Keratinocyte (primary cell): ENCODE measurements around the gene NCOR1. TPM values are rescaled to one million over a fixed set of nuclear protein-coding genes. Genes with fewer than 3 reads are reported as not detected.
A peak's percentile ranks its signal among the peaks of the same experiment; 100 is the strongest.

Experiments
- DNase-seq: peaks from one replicate; pipeline ENCODE4 v3.0.0-alpha.2; 2011; ENCODE audit warnings: low read depth, missing footprints, low spot score
- FAIRE-seq: peaks from 2 replicates; lab custom pipeline; 2011; peaks lifted over from hg19 to GRCh38; lab: Jason Lieb, UNC
- H2AFZ ChIP-seq: 2 replicates; pipeline ENCODE4 v1.6.0; 2012; ENCODE audit warnings: low read length, control low read depth, inconsistent platforms; ENCODE audit not compliant: control insufficient read depth
- H3K27ac ChIP-seq: 2 replicates; pipeline ENCODE4 v1.5.1; 2011; ENCODE audit warnings: low read length; ENCODE audit not compliant: control insufficient read depth, insufficient read depth
- H3K27me3 ChIP-seq: 3 replicates; pipeline ENCODE4 v1.6.0; 2011; ENCODE audit warnings: low read length; ENCODE audit not compliant: control insufficient read depth, insufficient read depth; ENCODE audit errors: extremely low read depth
- H3K36me3 ChIP-seq, 2 experiments: 2 replicates in 1 of 2; 3 replicates in 1 of 2; pipeline ENCODE4 v1.5.1; 2011; ENCODE audit warnings: low read length in 2 of 2, mild to moderate bottlenecking in 1 of 2; ENCODE audit not compliant: control insufficient read depth in 2 of 2, insufficient read depth in 2 of 2; ENCODE audit errors: extremely low read depth in 1 of 2
- H3K4me1 ChIP-seq: 3 replicates; pipeline ENCODE4 v1.5.1; 2011; ENCODE audit warnings: low read length; ENCODE audit not compliant: control insufficient read depth, insufficient read depth; ENCODE audit errors: extremely low read depth
- H3K4me2 ChIP-seq: 3 replicates; pipeline ENCODE4 v1.6.0; 2011; ENCODE audit warnings: low read depth, low read length; ENCODE audit not compliant: control insufficient read depth, insufficient read depth; ENCODE audit errors: extremely low read depth
- H3K4me3 ChIP-seq, 3 experiments: fragments of 200-600 bp in 1 of 3; sonication (generic) in 1 of 3; 2 replicates in 2 of 3; 3 replicates in 1 of 3; pipeline ENCODE4 v1.5.1; 2011 to 2016; ENCODE audit warnings: low read length in 3 of 3, mild to moderate bottlenecking in 3 of 3, control low read depth in 2 of 3, inconsistent platforms in 1 of 3, low read depth in 1 of 3, mixed read lengths in 1 of 3, mixed run types in 1 of 3, moderate library complexity in 1 of 3; ENCODE audit not compliant: control insufficient read depth in 2 of 3, insufficient read depth in 2 of 3; ENCODE audit errors: extremely low read depth in 1 of 3
- H3K79me2 ChIP-seq: 2 replicates; pipeline ENCODE4 v1.6.0; 2012; ENCODE audit warnings: low read length; ENCODE audit not compliant: control insufficient read depth, insufficient read depth
- H3K9ac ChIP-seq: 3 replicates; pipeline ENCODE4 v1.6.0; 2011; ENCODE audit warnings: low read length; ENCODE audit not compliant: control insufficient read depth, insufficient read depth; ENCODE audit errors: extremely low read depth
- H3K9me1 ChIP-seq: 3 replicates; pipeline ENCODE4 v1.6.0; 2011; ENCODE audit warnings: low read length; ENCODE audit not compliant: control insufficient read depth, insufficient read depth; ENCODE audit errors: extremely low read depth
- H3K9me3 ChIP-seq: 2 replicates; pipeline ENCODE4 v1.5.1; 2012; ENCODE audit warnings: low read depth, low read length; ENCODE audit not compliant: control insufficient read depth
- H4K20me1 ChIP-seq: 3 replicates; pipeline ENCODE4 v1.6.0; 2011; ENCODE audit warnings: low read length; ENCODE audit not compliant: control insufficient read depth, insufficient read depth; ENCODE audit errors: extremely low read depth
- CTCF ChIP-seq, 3 experiments: IDR thresholded peaks in 1 of 3; conservative IDR thresholded peaks in 1 of 3; optimal IDR thresholded peaks in 1 of 3; 2 replicates in 2 of 3; 3 replicates in 1 of 3; pipeline versions ENCODE3 to v1.5.1; 2011; ENCODE audit warnings: low read length in 3 of 3, mild to moderate bottlenecking in 3 of 3, moderate library complexity in 2 of 3, control low read depth in 1 of 3, inconsistent platforms in 1 of 3; ENCODE audit not compliant: insufficient read depth in 2 of 3; ENCODE audit errors: extremely low read depth in 1 of 3
- EZH2 ChIP-seq: IDR thresholded peaks from one replicate; pipeline ENCODE4 v1.6.1; 2012; ENCODE audit warnings: inconsistent platforms, mild to moderate bottlenecking, low read length, moderate library complexity
- dilution Hi-C: fragments of 300-500 bp; cut with MboI; formaldehyde crosslinking; loops from one replicate; pipeline ENCODE4 v1.7.0; 2020; ENCODE audit warnings: low sequenced_read_pairs; ENCODE audit not compliant: extremely low pct_ligation_motif_present
- polyA plus RNA-seq, 5 experiments: library from polyadenylated mRNA; depleted of rRNA in 3 of 5; stranded (reverse) in 3 of 5; stranded (forward) in 1 of 5; unstranded in 1 of 5; fragments of >200 nt; gene quantifications; 1 replicate in 1 of 5; 2 replicates in 3 of 5; 3 replicates in 1 of 5; pipeline versions ENCODE4 v1.2.1 to v1.2.3, GENCODE V29; 2011 to 2012; ENCODE audit warnings: missing spikeins in 2 of 5, low read depth in 1 of 5, low replicate concordance in 1 of 5

NCOR1 gene
- polyA plus RNA-seq, 1 donor (not counting 4 experiments of a cell fraction or from before 2014, with no cell fraction given), result 59.8 TPM

- Histone ChIP-seq H3K9ac (no peak overlapping the region), H3K79me2 (peaks cover 5% of the 10 kb centered on the region), H3K4me2 (no peak overlapping the region), H3K27me3 (no peaks in the 10 kb centered on the region), H3K36me3 (peaks cover 14 to 25% of the 10 kb centered on the region in 2 experiments), H2AFZ (no peak overlapping the region), H4K20me1 (no peaks in the 10 kb centered on the region), H3K9me1 (no peaks in the 10 kb centered on the region), H3K4me3 (no peak overlapping the region), H3K27ac (no peak overlapping the region), H3K9me3 (no peaks in the 10 kb centered on the region), H3K4me1 (no peaks in the 10 kb centered on the region)
- no peak for FAIRE-seq
- no peak for TF ChIP-seq CTCF (optimal IDR thresholded peaks at IDR 0.05 in 1 of 3, IDR thresholded peaks at IDR 0.05 in 1 of 3, conservative IDR thresholded peaks at IDR 0.05 in 1 of 3; ENCODE audit: extremely low read depth in 1 of 3, insufficient read depth in 2 of 3, low read length in 3 of 3)
- no peak for TF ChIP-seq EZH2
- DNase-seq, result no peak
- dilution Hi-C loops, result no loop called here
Observed at GRCh38 chr17:16101440-16101839, 113.9 kb downstream of the NCOR1 start.

- FAIRE-seq, result peak; percentile 36
- H3K4me2 ChIP-seq, result no peak overlapping the region
- peaks cover 5% of the 10 kb centered on the region for H3K79me2 ChIP-seq
Observed at GRCh38 chr17:16100737-16101400, 114.5 kb downstream of the NCOR1 start.

More at GRCh38 chr17:16100737-16101400, 114.5 kb downstream of the NCOR1 start:
- Histone ChIP-seq H3K9me1 (no peaks in the 10 kb centered on the region), H3K36me3 (peaks cover 14 to 25% of the 10 kb centered on the region in 2 experiments), H2AFZ (no peak overlapping the region), H3K9ac (no peak overlapping the region), H4K20me1 (no peaks in the 10 kb centered on the region), H3K4me1 (no peaks in the 10 kb centered on the region), H3K4me3 (no peak overlapping the region), H3K27ac (no peak overlapping the region), H3K9me3 (no peaks in the 10 kb centered on the region), H3K27me3 (no peaks in the 10 kb centered on the region)
- dilution Hi-C loops, result no loop called here
- DNase-seq, result no peak
- TF ChIP-seq EZH2 (no peak), CTCF (optimal IDR thresholded peaks at IDR 0.05 in 1 of 3, IDR thresholded peaks at IDR 0.05 in 1 of 3, conservative IDR thresholded peaks at IDR 0.05 in 1 of 3; ENCODE audit: extremely low read depth in 1 of 3, insufficient read depth in 2 of 3, low read length in 3 of 3) (peak in 2 of 3 experiments; percentile 30 to 55)
